K562 (cell line): Measurements from ENCODE around the gene TRERF1.

Experiments
- CHD4 ChIP-seq: fragments of 200-600 bp; sonication (generic); IDR thresholded peaks from 3 replicates; pipeline ENCODE4 v1.6.1; 2012; ENCODE audit warnings: low read depth, mild to moderate bottlenecking, mixed read lengths, low read length, inconsistent platforms; ENCODE audit not compliant: insufficient read depth, insufficient replicate concordance, poor library complexity, severe bottlenecking
- FOXA3 ChIP-seq, 2 experiments: fragments of 450-650 bp in 1 of 2; sonication (generic) in 1 of 2; formaldehyde crosslinking; IDR thresholded peaks in 1 of 2; conservative IDR thresholded peaks in 1 of 2; 2 replicates each; pipeline versions ENCODE4 v1.4.0 to v1.8.0; 2020 to 2022; ENCODE audit warnings: mild to moderate bottlenecking in 2 of 2, missing genetic modification reagents in 1 of 2
- ZBTB8A ChIP-seq: fragments of 450-650 bp; IDR thresholded peaks from 2 replicates; pipeline ENCODE4 v1.6.1; 2018; ENCODE audit warnings: mild to moderate bottlenecking, moderate library complexity; ENCODE audit not compliant: partially characterized antibody
- TF ChIP-seq, protein P1 (sequence below), 2 experiments: fragments of 450-650 bp; IDR thresholded peaks; 2 replicates each; pipeline ENCODE4 v1.6.1; 2016
- TF ChIP-seq, protein P2 (sequence below): fragments of 250-450 bp; sonication (Bioruptor Pico); IDR thresholded peaks from 2 replicates; pipeline ENCODE4 v1.5.0; 2021
- TF ChIP-seq, protein P3 (sequence below): fragments of 250-450 bp; sonication (Bioruptor Pico); IDR thresholded peaks from 2 replicates; pipeline ENCODE4 v1.8.0; 2022; ENCODE audit warnings: moderate library complexity, mild to moderate bottlenecking, inconsistent platforms
- TF ChIP-seq, protein P4 (sequence below), 3 experiments: IDR thresholded peaks in 2 of 3; conservative IDR thresholded peaks in 1 of 3; 2 replicates each; pipeline ENCODE4 v1.5.1; 2011 to 2012; ENCODE audit warnings: low read length in 3 of 3, mild to moderate bottlenecking in 3 of 3, control low read depth in 2 of 3, improper control_type of control experiment in 1 of 3, inconsistent platforms in 1 of 3, low read depth in 1 of 3, mixed read lengths in 1 of 3, moderate library complexity in 1 of 3; ENCODE audit not compliant: insufficient read depth in 2 of 3

DNA sequence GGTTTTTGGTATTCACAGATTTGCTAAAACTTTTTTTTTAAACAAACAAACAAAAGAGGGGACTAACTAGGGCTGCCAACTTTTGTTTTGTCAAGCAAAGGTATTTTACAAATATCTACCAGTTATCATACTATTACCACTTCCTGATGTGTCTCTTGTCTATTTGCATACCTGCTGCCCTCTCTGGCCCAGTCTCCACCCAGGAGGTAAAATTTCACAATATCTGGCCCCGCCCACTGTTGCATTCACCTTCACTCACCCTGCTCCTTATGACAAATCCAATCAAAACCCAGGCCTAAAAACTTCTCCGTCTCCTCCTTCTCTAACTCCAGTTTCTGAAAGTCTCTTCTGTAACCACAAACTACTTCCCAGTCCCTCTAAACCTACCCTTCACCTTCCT, 82.2 kb downstream of the TRERF1 start:
- TF ChIP-seq, protein P1, sequence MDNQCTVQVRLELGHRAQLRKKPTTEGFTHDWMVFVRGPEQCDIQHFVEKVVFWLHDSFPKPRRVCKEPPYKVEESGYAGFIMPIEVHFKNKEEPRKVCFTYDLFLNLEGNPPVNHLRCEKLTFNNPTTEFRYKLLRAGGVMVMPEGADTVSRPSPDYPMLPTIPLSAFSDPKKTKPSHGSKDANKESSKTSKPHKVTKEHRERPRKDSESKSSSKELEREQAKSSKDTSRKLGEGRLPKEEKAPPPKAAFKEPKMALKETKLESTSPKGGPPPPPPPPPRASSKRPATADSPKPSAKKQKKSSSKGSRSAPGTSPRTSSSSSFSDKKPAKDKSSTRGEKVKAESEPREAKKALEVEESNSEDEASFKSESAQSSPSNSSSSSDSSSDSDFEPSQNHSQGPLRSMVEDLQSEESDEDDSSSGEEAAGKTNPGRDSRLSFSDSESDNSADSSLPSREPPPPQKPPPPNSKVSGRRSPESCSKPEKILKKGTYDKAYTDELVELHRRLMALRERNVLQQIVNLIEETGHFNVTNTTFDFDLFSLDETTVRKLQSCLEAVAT (IDR thresholded peaks at IDR 0.05) = no peak
- TF ChIP-seq CHD4 = no peak
- TF ChIP-seq, protein P2, sequence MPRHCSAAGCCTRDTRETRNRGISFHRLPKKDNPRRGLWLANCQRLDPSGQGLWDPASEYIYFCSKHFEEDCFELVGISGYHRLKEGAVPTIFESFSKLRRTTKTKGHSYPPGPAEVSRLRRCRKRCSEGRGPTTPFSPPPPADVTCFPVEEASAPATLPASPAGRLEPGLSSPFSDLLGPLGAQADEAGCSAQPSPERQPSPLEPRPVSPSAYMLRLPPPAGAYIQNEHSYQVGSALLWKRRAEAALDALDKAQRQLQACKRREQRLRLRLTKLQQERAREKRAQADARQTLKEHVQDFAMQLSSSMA (CRISPR knock-in tag) = no peak
- TF ChIP-seq FOXA3 (CRISPR knock-in tag; conservative IDR thresholded peaks at IDR 0.05 in 1 of 2, IDR thresholded peaks at IDR 0.05 in 1 of 2) = no peak
- TF ChIP-seq, protein P3, sequence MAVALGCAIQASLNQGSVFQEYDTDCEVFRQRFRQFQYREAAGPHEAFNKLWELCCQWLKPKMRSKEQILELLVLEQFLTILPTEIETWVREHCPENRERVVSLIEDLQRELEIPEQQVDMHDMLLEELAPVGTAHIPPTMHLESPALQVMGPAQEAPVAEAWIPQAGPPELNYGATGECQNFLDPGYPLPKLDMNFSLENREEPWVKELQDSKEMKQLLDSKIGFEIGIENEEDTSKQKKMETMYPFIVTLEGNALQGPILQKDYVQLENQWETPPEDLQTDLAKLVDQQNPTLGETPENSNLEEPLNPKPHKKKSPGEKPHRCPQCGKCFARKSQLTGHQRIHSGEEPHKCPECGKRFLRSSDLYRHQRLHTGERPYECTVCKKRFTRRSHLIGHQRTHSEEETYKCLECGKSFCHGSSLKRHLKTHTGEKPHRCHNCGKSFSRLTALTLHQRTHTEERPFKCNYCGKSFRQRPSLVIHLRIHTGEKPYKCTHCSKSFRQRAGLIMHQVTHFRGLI (CRISPR knock-in tag) = no peak
- no peak for TF ChIP-seq ZBTB8A
- TF ChIP-seq, protein P4, sequence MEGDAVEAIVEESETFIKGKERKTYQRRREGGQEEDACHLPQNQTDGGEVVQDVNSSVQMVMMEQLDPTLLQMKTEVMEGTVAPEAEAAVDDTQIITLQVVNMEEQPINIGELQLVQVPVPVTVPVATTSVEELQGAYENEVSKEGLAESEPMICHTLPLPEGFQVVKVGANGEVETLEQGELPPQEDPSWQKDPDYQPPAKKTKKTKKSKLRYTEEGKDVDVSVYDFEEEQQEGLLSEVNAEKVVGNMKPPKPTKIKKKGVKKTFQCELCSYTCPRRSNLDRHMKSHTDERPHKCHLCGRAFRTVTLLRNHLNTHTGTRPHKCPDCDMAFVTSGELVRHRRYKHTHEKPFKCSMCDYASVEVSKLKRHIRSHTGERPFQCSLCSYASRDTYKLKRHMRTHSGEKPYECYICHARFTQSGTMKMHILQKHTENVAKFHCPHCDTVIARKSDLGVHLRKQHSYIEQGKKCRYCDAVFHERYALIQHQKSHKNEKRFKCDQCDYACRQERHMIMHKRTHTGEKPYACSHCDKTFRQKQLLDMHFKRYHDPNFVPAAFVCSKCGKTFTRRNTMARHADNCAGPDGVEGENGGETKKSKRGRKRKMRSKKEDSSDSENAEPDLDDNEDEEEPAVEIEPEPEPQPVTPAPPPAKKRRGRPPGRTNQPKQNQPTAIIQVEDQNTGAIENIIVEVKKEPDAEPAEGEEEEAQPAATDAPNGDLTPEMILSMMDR (IDR thresholded peaks at IDR 0.05 in 2 of 3, conservative IDR thresholded peaks at IDR 0.05 in 1 of 3; ENCODE audit: insufficient read depth in 2 of 3, low read depth in 1 of 3, low read length in 3 of 3) = no peak
